Right hindlimb (tissue), 1 donor: Measurements from ENCODE around the gene EEF2.

ENCODE experiments used
- DNase-seq: peaks from one replicate; pipeline ENCODE4 v3.0.0-alpha.2; 2018

Gene EEF2

DNA sequence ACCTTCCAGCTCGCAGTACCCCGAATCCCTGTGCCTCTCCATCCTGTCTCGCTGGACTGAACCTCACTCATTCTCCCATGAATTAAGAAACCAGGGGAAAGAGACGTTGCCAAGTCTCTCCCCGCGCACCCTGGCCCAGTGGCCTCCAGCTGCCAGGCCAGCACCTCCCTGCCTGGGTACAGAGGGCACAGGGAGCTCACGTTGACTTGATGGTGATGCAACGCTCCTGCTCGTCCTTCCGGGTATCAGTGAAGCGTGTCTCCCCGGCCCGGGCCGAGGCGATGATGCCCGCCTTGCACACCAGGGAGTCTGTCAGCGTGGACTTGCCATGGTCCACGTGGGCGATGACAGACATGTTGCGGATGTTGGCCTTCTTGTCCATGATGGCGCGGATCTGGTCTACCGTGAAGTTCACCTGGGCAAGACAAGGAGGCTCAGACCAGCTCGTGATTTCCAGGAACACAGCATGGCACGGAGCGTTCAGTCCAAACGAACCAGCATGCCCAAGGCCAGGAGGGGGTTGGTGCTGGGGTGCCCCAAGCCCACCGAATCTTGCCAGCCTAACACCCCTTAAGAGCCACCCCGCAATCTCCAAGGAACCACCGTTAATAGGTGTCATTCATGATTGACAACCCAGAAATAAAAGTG is 1.2 kb downstream of the EEF2 start:
- DNase-seq: no peak

GRCh38 chr19:3983542-3983914 is 1.7 kb downstream of the EEF2 start:
- DNase-seq: no peak

GRCh38 chr19:3982701-3983541 is 2.3 kb downstream of the EEF2 start:
- DNase-seq: no peak

DNA sequence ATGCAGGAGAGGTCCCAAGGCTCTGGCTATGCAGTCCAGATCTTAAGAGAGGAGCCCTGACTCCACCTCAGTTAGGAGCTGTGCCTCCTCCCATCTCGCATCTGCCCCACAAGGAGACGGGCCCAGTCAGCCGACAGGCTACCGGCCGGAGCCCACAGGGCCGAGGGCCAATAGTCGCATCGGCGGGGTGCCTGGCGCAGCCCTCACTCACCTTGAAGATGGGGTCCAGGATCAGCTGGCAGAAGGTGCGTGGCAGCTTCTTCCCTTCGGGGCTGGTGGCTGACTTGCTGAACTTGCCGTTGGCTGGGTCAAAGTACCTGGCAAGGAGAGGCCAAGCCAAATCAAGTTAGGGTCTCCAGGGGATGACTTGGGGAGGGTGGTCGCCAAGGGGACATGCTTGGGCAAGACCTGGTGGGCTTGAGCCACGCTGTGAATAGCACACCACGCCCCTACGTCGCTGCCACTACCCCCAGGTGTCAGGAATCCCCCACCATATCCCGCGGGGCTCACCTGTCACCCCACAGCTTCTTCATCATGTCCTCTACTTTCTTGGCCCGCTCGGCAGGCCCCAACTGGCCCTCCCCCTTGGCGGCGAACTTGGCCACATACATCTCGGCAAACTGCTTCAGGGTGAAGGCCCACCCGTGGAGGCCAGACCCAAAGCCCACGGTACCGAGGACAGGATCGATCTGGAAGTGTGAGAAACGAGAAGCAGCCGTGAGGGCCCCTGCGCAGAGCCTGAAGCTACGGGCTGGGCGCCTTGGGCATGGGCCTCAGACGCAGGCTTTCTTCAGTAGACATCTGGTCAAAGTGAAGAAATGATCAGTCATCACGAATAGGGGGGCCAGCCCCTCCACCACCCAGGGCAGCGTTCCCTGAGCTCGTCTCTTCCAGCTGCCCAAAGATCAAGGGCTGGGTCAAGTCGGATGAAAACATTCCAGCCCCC is 3.3 kb downstream of the EEF2 start:
- DNase-seq: no peak

GRCh38 chr19:3981373-3981735 is 3.9 kb downstream of the EEF2 start:
- no peak for DNase-seq

GRCh38 chr19:3980353-3981251 is 4.7 kb downstream of the EEF2 start:
- no peak for DNase-seq

- no peak for DNase-seq
Observed at GRCh38 chr19:3979674-3980352, 5.5 kb downstream of the EEF2 start.

- DNase-seq: no peak
Observed at GRCh38 chr19:3979289-3979673, 6.0 kb downstream of the EEF2 start.

- DNase-seq: no peak
Observed at GRCh38 chr19:3978145-3978544, 7.1 kb downstream of the EEF2 start.

DNA sequence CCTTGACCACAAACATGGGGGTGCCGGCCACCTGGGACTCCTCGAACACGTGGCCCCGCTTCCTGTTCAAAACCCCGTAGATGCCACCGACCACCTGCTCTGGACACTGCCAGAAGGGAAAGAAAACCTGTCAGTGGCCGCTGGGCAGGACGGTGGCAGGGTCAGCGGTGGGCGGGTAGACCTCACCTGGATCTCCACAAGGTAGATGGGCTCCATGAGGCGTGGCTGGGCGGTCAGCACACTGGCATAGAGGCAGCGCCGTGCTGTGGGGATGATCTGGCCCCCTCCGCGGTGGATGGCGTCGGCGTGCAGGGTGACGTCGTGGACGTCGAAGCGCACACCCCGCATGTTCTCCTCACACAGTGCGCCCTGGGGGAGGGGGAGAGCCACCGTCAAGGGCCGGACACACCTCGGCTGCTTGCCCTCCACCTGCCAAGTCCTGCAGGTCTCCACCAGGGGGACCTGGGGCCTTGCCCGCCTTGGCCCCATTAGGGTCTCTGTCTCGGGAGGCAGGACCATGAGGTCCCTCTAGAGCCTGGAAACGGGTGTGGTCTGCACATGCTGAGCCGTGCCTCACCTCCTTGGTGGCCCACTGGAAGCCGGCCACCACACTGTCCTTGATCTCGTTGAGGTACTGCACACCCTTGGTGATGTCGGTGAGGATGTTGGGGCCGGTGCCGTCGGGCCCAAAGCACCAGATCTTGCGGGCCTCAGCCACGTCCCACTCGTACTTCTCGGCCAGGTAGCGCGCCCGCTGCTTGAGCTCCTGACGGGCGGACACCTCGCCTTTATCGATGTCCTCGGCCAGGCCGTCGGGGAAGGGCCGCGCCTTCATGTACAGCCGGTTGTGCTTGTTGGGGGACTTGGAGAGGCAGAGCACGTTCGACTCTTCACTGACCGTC is 7.8 kb downstream of the EEF2 start:
- DNase-seq: no peak

GRCh38 chr19:3976495-3977241 is 8.6 kb downstream of the EEF2 start:
- DNase-seq: no peak

DNA sequence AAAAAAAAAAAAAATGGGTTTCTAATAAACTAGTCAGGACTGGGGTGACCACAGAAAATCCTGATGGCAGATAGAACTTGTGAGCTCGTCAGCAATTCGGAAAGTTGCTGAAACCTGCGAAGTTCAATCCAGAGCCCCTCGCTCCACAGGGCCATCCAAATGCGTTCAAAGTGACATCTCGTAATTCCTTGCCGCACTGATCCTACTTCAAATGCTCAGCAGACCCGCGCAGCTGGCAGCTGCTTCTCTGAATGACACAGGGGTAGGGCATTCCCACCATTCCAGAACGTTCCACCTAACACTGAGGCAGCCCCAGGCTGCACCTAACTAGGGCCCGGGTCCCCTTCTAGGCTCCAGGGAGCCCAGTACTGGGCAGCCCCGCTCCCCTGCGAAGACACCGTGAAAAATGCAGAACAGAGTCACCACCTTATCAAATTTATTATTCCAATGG is 9.6 kb downstream of the EEF2 start:
- DNase-seq: no peak

GRCh38 chr19:3975144-3975543 is 10.1 kb downstream of the EEF2 start:
- DNase-seq: no peak

GRCh38 chr19:3970808-3971598 is 14.3 kb downstream of the EEF2 start, which contains the start of gene DAPK3:
Gene DAPK3, minus strand, starts transcription at chr19:3971099. Its CDS starts 1,364 bp downstream, at chr19:3969735.
- DNase-seq: peak; percentile 99

DNA sequence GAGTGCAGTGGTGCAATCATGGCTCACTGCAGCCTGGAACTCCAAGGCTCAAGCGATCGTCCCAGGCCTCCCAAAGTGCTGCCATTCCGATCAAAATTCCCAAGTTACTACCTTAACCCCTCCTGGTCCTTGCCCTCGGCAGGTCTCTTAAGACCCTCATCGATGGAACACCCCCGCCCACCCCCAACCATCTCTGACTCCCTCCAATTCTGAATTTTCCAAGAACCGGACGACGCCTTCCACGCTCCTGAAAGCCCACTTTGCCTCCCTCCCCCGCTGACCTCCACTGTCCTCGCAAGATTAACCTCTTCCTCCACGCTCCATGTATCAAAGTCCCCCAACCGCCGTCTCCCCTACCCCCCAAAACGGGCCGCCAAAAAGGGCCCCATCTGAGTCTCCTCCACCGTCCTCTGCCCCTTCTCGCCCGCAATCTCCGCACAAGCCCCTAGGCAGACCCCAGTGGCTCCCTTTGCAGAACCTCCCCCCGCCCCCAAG is 14.9 kb downstream of the EEF2 start:
- DNase-seq: no peak

GRCh38 chr19:3969435-3970312 is 15.6 kb downstream of the EEF2 start:
- DNase-seq: no peak
